HFFc6 (cell line): ENCODE measurements around the gene RPS6KA2. TPM values are rescaled to one million over a fixed set of nuclear protein-coding genes. Genes with fewer than 3 reads are reported as not detected.

Source experiments
- DNase-seq: peaks from one replicate; pipeline ENCODE4 v3.0.0-alpha.2; 2018
- H3K27ac Mint-ChIP-seq: 2 replicates; pipeline ENCODE4 v1.8.0; 2020; ENCODE audit warnings: mild to moderate bottlenecking, mixed read lengths
- H3K27me3 Mint-ChIP-seq: 2 replicates; pipeline ENCODE4 v1.8.0; 2021; ENCODE audit warnings: mild to moderate bottlenecking, moderate library complexity, mixed read lengths; ENCODE audit not compliant: insufficient read depth
- H3K36me3 Mint-ChIP-seq: 2 replicates; pipeline ENCODE4 v1.8.0; 2021; ENCODE audit warnings: low read depth, mixed read lengths
- H3K4me1 Mint-ChIP-seq: 2 replicates; pipeline ENCODE4 v1.8.0; 2020; ENCODE audit warnings: low read depth, mixed read lengths
- H3K4me3 Mint-ChIP-seq: 2 replicates; pipeline ENCODE4 v1.8.0; 2020; ENCODE audit warnings: mild to moderate bottlenecking, moderate library complexity, mixed read lengths
- H3K9me3 Mint-ChIP-seq: 2 replicates; pipeline ENCODE4 v1.8.0; 2020; ENCODE audit warnings: mild to moderate bottlenecking, mixed read lengths
- total RNA-seq, 6 experiments: library from RNA; stranded (reverse); fragmentation: NEBNext Ultra II Directional; extraction: Animal tissue kit (Norgen Biotek cat#: 25700); gene quantifications; 2 replicates in 1 of 6; 3 replicates in 5 of 6; pipeline ENCODE4 v1.2.3, GENCODE V29; 2021
- TF ChIP-seq, protein P1 (sequence below): fragments of 200-600 bp; sonication (generic); IDR thresholded peaks from 2 replicates; pipeline ENCODE4 v1.5.0; 2021; ENCODE audit warnings: antibody characterized with exemption, mild to moderate bottlenecking

Gene RPS6KA2
- total RNA-seq, 6 experiments from 2014 or later = 10.1 to 13.9 (median 11.9) TPM

- Mint-ChIP-seq H3K36me3 (0 out of 2 replicates have a peak, but pooled peaks cover 6% of the 10 kb centered on the region), H3K4me1 (no peaks in the 10 kb centered on the region), H3K9me3 (no peaks in the 10 kb centered on the region), H3K27me3 (peaks cover 1% of the 10 kb centered on the region), H3K27ac (no peak overlapping the region), H3K4me3 (no peak overlapping the region)
- no peak for DNase-seq
- TF ChIP-seq, protein P1, sequence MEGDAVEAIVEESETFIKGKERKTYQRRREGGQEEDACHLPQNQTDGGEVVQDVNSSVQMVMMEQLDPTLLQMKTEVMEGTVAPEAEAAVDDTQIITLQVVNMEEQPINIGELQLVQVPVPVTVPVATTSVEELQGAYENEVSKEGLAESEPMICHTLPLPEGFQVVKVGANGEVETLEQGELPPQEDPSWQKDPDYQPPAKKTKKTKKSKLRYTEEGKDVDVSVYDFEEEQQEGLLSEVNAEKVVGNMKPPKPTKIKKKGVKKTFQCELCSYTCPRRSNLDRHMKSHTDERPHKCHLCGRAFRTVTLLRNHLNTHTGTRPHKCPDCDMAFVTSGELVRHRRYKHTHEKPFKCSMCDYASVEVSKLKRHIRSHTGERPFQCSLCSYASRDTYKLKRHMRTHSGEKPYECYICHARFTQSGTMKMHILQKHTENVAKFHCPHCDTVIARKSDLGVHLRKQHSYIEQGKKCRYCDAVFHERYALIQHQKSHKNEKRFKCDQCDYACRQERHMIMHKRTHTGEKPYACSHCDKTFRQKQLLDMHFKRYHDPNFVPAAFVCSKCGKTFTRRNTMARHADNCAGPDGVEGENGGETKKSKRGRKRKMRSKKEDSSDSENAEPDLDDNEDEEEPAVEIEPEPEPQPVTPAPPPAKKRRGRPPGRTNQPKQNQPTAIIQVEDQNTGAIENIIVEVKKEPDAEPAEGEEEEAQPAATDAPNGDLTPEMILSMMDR = no peak
Observed at GRCh38 chr6:166488701-166489100, 138.3 kb downstream of the RPS6KA2 start.

- Mint-ChIP-seq H3K36me3 (0 out of 2 replicates have a peak, but pooled peaks cover 6% of the 10 kb centered on the region), H3K27me3 (peaks cover 1% of the 10 kb centered on the region), H3K9me3 (no peaks in the 10 kb centered on the region), H3K27ac (no peak overlapping the region), H3K4me3 (no peak overlapping the region), H3K4me1 (no peaks in the 10 kb centered on the region)
- TF ChIP-seq, protein P1 = no peak
- no peak for DNase-seq
Observed at GRCh38 chr6:166488076-166488685, 138.9 kb downstream of the RPS6KA2 start.

GRCh38 chr6:166487148-166487547, 139.9 kb downstream of the RPS6KA2 start:
- Mint-ChIP-seq H3K27ac (no peak overlapping the region), H3K4me1 (no peaks in the 10 kb centered on the region), H3K27me3 (peaks cover 1% of the 10 kb centered on the region), H3K4me3 (no peak overlapping the region), H3K9me3 (no peaks in the 10 kb centered on the region), H3K36me3 (0 out of 2 replicates have a peak, but pooled peaks cover 6% of the 10 kb centered on the region)
- DNase-seq = no peak
- TF ChIP-seq, protein P1 = no peak

DNA sequence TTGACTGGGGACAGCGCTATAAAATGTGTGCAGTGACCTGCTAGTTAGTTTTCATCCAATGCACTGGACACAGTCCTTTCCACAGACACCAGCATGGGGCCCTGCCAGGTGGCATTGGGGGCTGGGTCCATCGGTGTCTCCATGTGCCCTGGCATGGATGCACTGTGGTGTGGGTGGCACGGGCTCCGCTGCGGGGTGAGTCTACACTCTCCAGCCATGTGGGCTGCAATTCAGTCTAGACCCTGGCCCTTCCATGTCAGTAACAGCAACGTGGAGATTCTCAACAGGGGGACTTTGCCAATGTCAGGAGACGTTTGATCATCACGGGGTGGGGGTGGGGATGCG, 140.5 kb downstream of the RPS6KA2 start:
- Mint-ChIP-seq H3K27me3 (peaks cover 1% of the 10 kb centered on the region), H3K27ac (no peak overlapping the region), H3K9me3 (no peaks in the 10 kb centered on the region), H3K4me1 (no peaks in the 10 kb centered on the region), H3K36me3 (0 out of 2 replicates have a peak, but pooled peaks cover 6% of the 10 kb centered on the region), H3K4me3 (no peak overlapping the region)
- DNase-seq = no peak
- TF ChIP-seq, protein P1 = no peak

DNA sequence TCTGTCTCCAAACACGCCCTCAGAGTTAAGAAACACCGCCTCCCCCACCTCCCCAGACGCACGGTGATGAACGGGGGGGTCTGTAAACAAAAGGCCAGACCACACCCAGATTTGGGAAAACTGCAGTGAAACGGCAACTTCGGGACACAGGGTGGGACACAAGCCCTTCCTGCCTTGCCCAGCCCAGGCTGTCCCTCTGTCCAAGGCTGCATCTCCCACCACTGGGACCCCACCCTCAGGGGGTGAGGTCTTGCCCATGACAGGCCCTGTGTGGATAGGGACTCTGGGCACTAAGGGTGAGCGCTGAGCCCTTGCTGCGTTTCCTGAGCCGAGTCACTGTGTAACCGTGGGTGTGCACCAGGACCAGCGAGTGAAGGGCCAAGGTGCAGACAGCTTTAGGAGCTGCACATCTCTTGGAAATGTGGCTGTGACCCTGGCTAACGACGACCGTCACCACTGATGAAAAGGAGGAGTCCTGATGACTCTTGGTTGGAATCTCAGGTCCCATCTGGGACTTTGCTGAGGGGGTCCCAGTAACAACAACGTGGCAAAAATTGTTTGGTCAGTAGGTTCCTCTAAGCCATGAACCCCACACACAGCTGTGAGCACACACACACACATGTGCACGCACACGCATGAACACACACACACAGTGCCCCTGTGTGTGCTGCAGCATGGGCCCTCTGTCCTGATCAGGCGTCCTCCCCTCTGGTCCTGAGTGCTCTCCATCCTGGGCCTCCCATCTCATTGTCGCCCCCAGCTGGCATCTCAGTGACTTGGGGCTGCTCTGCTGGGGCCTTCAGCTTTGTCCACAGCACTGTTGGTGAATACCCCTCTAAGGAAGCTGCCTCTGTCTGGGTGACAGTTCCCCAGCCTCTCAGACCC, 141.2 kb downstream of the RPS6KA2 start:
- TF ChIP-seq, protein P1 = no peak
- H3K4me3 Mint-ChIP-seq = no peak overlapping the region
- no peak overlapping the region for H3K27ac Mint-ChIP-seq
- H3K27me3 Mint-ChIP-seq = peaks cover 1% of the 10 kb centered on the region
- H3K9me3 Mint-ChIP-seq = no peaks in the 10 kb centered on the region
- H3K36me3 Mint-ChIP-seq = 0 out of 2 replicates have a peak, but pooled peaks cover 6% of the 10 kb centered on the region
- H3K4me1 Mint-ChIP-seq = no peaks in the 10 kb centered on the region
- no peak for DNase-seq
